Breast epithelium (tissue), 4 donors: ENCODE results near the gene KCNS3. TPM values are rescaled to one million over a fixed set of nuclear protein-coding genes. Genes with fewer than 3 reads are reported as not detected.

Source experiments
- DNase-seq, 2 donors: peaks; one replicate each; pipeline ENCODE4 v3.0.0-alpha.2; 2019; ENCODE audit warnings: low spot score in 2 of 2
- H3K27ac ChIP-seq, 2 donors: fragments of 200-600 bp; sonication (generic) in 1 of 2; one replicate each; pipeline ENCODE4 v1.5.1; 2016 to 2019; ENCODE audit warnings: mild to moderate bottlenecking in 1 of 2
- H3K27me3 ChIP-seq, 2 donors: fragments of 200-600 bp; sonication (generic) in 1 of 2; one replicate each; pipeline versions ENCODE4 v1.5.1 to v1.6.0; 2017 to 2019; ENCODE audit warnings: control low read depth in 1 of 2, mild to moderate bottlenecking in 1 of 2
- H3K36me3 ChIP-seq: fragments of 200-600 bp; one replicate; pipeline ENCODE4 v1.5.1; 2019
- H3K4me1 ChIP-seq, 2 donors: fragments of 200-600 bp; sonication (generic); one replicate each; pipeline ENCODE4 v1.5.1; 2016 to 2019; ENCODE audit warnings: control low read depth in 1 of 2
- H3K4me3 ChIP-seq, 3 donors: fragments of 200-600 bp; sonication (generic); 1 replicate in 2 of 3; 2 replicates in 1 of 3; pipeline ENCODE4 v1.5.1; 2016 to 2019; ENCODE audit warnings: mild to moderate bottlenecking in 3 of 3, moderate library complexity in 2 of 3
- H3K9me3 ChIP-seq, 2 donors: fragments of 200-600 bp; sonication (generic) in 1 of 2; one replicate each; pipeline ENCODE4 v1.5.1; 2016 to 2019; ENCODE audit warnings: control low read depth in 1 of 2
- CTCF ChIP-seq, 3 donors: fragments of 450-650 bp; IDR thresholded peaks; one replicate each; pipeline ENCODE4 v1.5.1; 2016 to 2017; ENCODE audit warnings: antibody characterized with exemption in 3 of 3, mild to moderate bottlenecking in 3 of 3, moderate library complexity in 3 of 3
- POLR2A ChIP-seq: fragments of 450-650 bp; IDR thresholded peaks from one replicate; pipeline ENCODE4 v1.6.1; 2016; ENCODE audit warnings: antibody characterized with exemption, mild to moderate bottlenecking, moderate library complexity
- POLR2AphosphoS5 ChIP-seq, 3 donors: sonication (generic); formaldehyde crosslinking; IDR thresholded peaks; one replicate each; pipeline ENCODE4 v1.6.1; 2017; ENCODE audit warnings: antibody characterized with exemption in 3 of 3
- intact Hi-C: fragments of 100-400 bp; cut with DNase I; formaldehyde crosslinking; loops from one replicate; pipeline ENCODE4 v1.15.1; 2023; ENCODE audit warnings: low total_unique reads
- total RNA-seq, 3 donors: library from RNA; depleted of rRNA; stranded (reverse); fragments of >200 nt; gene quantifications; one replicate each; pipeline ENCODE4 v1.1.0, GENCODE V29; 2016

KCNS3 gene
- total RNA-seq, 3 donors from 2014 or later = 16.0 to 76.4 (median 61.6) TPM

- Histone ChIP-seq H3K27me3 (no peaks in the 10 kb centered on the region), H3K9me3 (no peaks in the 10 kb centered on the region), H3K4me1 (no peaks in the 10 kb centered on the region), H3K36me3 (no peaks in the 10 kb centered on the region), H3K4me3 (no peak overlapping the region), H3K27ac (no peak overlapping the region)
- intact Hi-C loops = no loop called here
- DNase-seq = no peak
- TF ChIP-seq CTCF (IDR thresholded peaks at IDR 0.05) (no peak), POLR2A (no peak), POLR2AphosphoS5 (IDR thresholded peaks at IDR 0.05) (no peak)
Measured at GRCh38 chr2:17873021-17873420, 5.4 kb upstream of the KCNS3 start.

GRCh38 chr2:17876590-17876989, 1.9 kb upstream of the KCNS3 start:
- Histone ChIP-seq H3K27me3 (no peaks in the 10 kb centered on the region), H3K36me3 (no peaks in the 10 kb centered on the region), H3K27ac (no peak overlapping the region), H3K4me1 (no peaks in the 10 kb centered on the region), H3K4me3 (no peak overlapping the region), H3K9me3 (no peaks in the 10 kb centered on the region)
- intact Hi-C loops = no loop called here
- DNase-seq = no peak
- TF ChIP-seq CTCF (IDR thresholded peaks at IDR 0.05) (no peak), POLR2A (no peak), POLR2AphosphoS5 (IDR thresholded peaks at IDR 0.05) (no peak)

GRCh38 chr2:17877811-17878280, 621 bp upstream of the KCNS3 start:
- Histone ChIP-seq H3K9me3 (no peaks in the 10 kb centered on the region), H3K4me3 (peak overlapping the region; percentile 67 to 95 (median 79)), H3K27me3 (no peaks in the 10 kb centered on the region), H3K36me3 (no peaks in the 10 kb centered on the region), H3K4me1 (no peaks in the 10 kb centered on the region), H3K27ac (peak overlapping the region; percentile 42 to 87)
- intact Hi-C loops = no loop called here
- no peak for DNase-seq
- TF ChIP-seq POLR2A = no peak
- TF ChIP-seq CTCF (IDR thresholded peaks at IDR 0.05) = no peak
- no peak for TF ChIP-seq POLR2AphosphoS5 (IDR thresholded peaks at IDR 0.05)

GRCh38 chr2:17879137-17879912, 858 bp downstream of the KCNS3 start:
- Histone ChIP-seq H3K4me3 (peak overlapping the region; percentile 67 to 95 (median 79)), H3K36me3 (no peaks in the 10 kb centered on the region), H3K4me1 (no peaks in the 10 kb centered on the region), H3K27ac (peak overlapping the region; percentile 66 to 87), H3K9me3 (no peaks in the 10 kb centered on the region), H3K27me3 (no peaks in the 10 kb centered on the region)
- DNase-seq = peak; percentile 42 to 75
- intact Hi-C loops = no loop called here
- TF ChIP-seq POLR2AphosphoS5 (IDR thresholded peaks at IDR 0.05) = peak in 1 of 3 donors; percentile 29
- TF ChIP-seq CTCF (IDR thresholded peaks at IDR 0.05) = no peak

GRCh38 chr2:17879913-17880274, 1.4 kb downstream of the KCNS3 start:
- Histone ChIP-seq H3K4me1 (no peaks in the 10 kb centered on the region), H3K4me3 (peak overlapping the region; percentile 67 to 95 (median 79)), H3K36me3 (no peaks in the 10 kb centered on the region), H3K9me3 (no peaks in the 10 kb centered on the region), H3K27ac (peak overlapping the region; percentile 66 to 87), H3K27me3 (no peaks in the 10 kb centered on the region)
- intact Hi-C loops = loop anchor here (5.0 kb wide), 1 partner anchor 647 kb away; no protein-coding TSS in a partner anchor
- DNase-seq = no peak
- no peak for TF ChIP-seq POLR2A
- no peak for TF ChIP-seq POLR2AphosphoS5 (IDR thresholded peaks at IDR 0.05)
- TF ChIP-seq CTCF (IDR thresholded peaks at IDR 0.05) = no peak
